SU-DHL-6 (cell line): ENCODE results near the gene GK.
A peak's percentile ranks its signal among the peaks of the same experiment; 100 is the strongest.

Experiments used
- CTCF ChIP-seq: fragments of 200-600 bp; sonication (generic); IDR thresholded peaks from one replicate; pipeline ENCODE4 v1.5.1; 2017; ENCODE audit warnings: antibody characterized with exemption, mild to moderate bottlenecking, low read length, moderate library complexity; ENCODE audit not compliant: insufficient read depth, poor library complexity, severe bottlenecking
- EZH2phosphoT487 ChIP-seq: fragments of 200-600 bp; sonication (generic), shearing (Covaris generic); conservative IDR thresholded peaks from 2 replicates; pipeline ENCODE4 v1.6.1; 2018; ENCODE audit warnings: mild to moderate bottlenecking, antibody characterized with exemption, low read length, moderate library complexity, mixed read lengths

- TF ChIP-seq CTCF: peak; percentile 51
- TF ChIP-seq EZH2phosphoT487: no peak
Measured at GRCh38 chrX:30735839-30736238, 82.6 kb downstream of the GK start.
